Spleen (tissue), 7 donors: ENCODE data around the gene PVRIG.
"Not testable (repeated sequence)": the region's sequence is repeated elsewhere in the genome, so short reads cannot be mapped to it uniquely, and the experiment has no call there.

Experiments used
- POLR2A ChIP-seq, 3 donors: fragments of 450-650 bp; IDR thresholded peaks; one replicate each; pipeline ENCODE4 v1.5.1; 2017; ENCODE audit warnings: antibody characterized with exemption in 3 of 3, mild to moderate bottlenecking in 1 of 3
- POLR2AphosphoS5 ChIP-seq, 3 donors: sonication (generic); formaldehyde crosslinking; IDR thresholded peaks; one replicate each; pipeline ENCODE4 v1.5.1; 2017; ENCODE audit warnings: antibody characterized with exemption in 3 of 3
- TF ChIP-seq, protein P1 (sequence below), 11 experiments: fragments of 200-600 bp in 7 of 11; fragments of 450-650 bp in 4 of 11; sonication (generic) in 4 of 11; IDR thresholded peaks in 8 of 11; conservative IDR thresholded peaks in 3 of 11; 1 replicate in 7 of 11; 2 replicates in 4 of 11; pipeline versions ENCODE4 v1.4.0 to v1.8.0; 2016 to 2021; ENCODE audit warnings: antibody characterized with exemption in 11 of 11, inconsistent platforms in 4 of 11, mild to moderate bottlenecking in 1 of 11
- donor health status: DM: no; HTN: no; CAD: no; lungs with moderate emphysema.
- donor health status: DM: no; HTN: no; CAD: no.
- donor health status: DM: no; HTN: no; CAD: no.

DNA sequence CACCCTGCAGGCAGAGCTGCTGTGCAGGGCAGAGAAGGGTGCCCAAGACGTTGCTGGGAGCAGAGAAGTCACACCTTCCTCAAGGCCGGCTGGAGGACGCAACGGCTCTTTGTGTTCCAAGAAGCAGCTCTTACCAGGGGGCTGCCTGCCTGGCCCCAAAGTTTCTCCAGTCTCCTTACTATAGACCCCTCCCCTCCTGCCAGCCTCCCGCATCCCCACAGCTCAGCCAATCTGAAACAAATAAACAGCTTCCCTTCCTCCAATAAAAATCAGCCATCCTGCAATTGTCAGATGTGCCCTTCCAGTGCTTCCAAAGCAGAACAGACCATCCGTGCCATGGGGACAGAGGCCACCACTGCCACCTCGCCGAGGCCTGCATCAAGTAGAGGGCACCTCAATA is 40.2 kb downstream of the PVRIG start:
- TF ChIP-seq, protein P1, sequence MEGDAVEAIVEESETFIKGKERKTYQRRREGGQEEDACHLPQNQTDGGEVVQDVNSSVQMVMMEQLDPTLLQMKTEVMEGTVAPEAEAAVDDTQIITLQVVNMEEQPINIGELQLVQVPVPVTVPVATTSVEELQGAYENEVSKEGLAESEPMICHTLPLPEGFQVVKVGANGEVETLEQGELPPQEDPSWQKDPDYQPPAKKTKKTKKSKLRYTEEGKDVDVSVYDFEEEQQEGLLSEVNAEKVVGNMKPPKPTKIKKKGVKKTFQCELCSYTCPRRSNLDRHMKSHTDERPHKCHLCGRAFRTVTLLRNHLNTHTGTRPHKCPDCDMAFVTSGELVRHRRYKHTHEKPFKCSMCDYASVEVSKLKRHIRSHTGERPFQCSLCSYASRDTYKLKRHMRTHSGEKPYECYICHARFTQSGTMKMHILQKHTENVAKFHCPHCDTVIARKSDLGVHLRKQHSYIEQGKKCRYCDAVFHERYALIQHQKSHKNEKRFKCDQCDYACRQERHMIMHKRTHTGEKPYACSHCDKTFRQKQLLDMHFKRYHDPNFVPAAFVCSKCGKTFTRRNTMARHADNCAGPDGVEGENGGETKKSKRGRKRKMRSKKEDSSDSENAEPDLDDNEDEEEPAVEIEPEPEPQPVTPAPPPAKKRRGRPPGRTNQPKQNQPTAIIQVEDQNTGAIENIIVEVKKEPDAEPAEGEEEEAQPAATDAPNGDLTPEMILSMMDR (IDR thresholded peaks at IDR 0.05 in 8 of 11, conservative IDR thresholded peaks at IDR 0.05 in 3 of 11): not testable (repeated sequence)
- not testable (repeated sequence) for TF ChIP-seq POLR2AphosphoS5, POLR2A (IDR thresholded peaks at IDR 0.05)
